GM12878 (cell line): ENCODE results near the gene ALDH1A3.

Experiments used
- CEBPB ChIP-seq, 2 experiments: fragments of 150-350 bp in 1 of 2; IDR thresholded peaks; 2 replicates each; pipeline ENCODE4 v1.6.1; 2012 to 2014; ENCODE audit warnings: low read depth in 2 of 2, low read length in 2 of 2, borderline replicate concordance in 1 of 2, inconsistent platforms in 1 of 2
- CTCF ChIP-seq, 3 experiments: IDR thresholded peaks in 2 of 3; conservative IDR thresholded peaks in 1 of 3; 2 replicates each; pipeline ENCODE4 v1.5.1; 2011; ENCODE audit warnings: low read depth in 3 of 3, low read length in 3 of 3, mild to moderate bottlenecking in 3 of 3, control low read depth in 2 of 3, moderate library complexity in 2 of 3, inconsistent platforms in 1 of 3, mixed read lengths in 1 of 3; ENCODE audit not compliant: control insufficient read depth in 2 of 3, insufficient read depth in 1 of 3; ENCODE audit errors: extremely low read depth in 1 of 3
- JUND ChIP-seq: IDR thresholded peaks from 2 replicates; pipeline ENCODE4 v1.6.1; 2012; ENCODE audit warnings: low read depth, mild to moderate bottlenecking, low read length, improper control_type of control experiment, moderate library complexity
- NFXL1 ChIP-seq: fragments of 450-650 bp; IDR thresholded peaks from 2 replicates; pipeline ENCODE4 v1.6.1; 2017; ENCODE audit warnings: antibody characterized with exemption, mild to moderate bottlenecking, borderline replicate concordance
- NFYB ChIP-seq: IDR thresholded peaks from 2 replicates; pipeline ENCODE4 v1.6.1; 2011; ENCODE audit warnings: low read depth, mild to moderate bottlenecking, low read length, improper control_type of control experiment, moderate library complexity; ENCODE audit not compliant: insufficient read depth
- PKNOX1 ChIP-seq: fragments of 450-650 bp; IDR thresholded peaks from 2 replicates; pipeline ENCODE4 v1.6.1; 2016; ENCODE audit warnings: mild to moderate bottlenecking
- POLR2A ChIP-seq: IDR thresholded peaks from 2 replicates; pipeline ENCODE4 v1.6.1; 2011; ENCODE audit warnings: low read depth, mild to moderate bottlenecking, low read length
- POLR2AphosphoS5 ChIP-seq: IDR thresholded peaks from 2 replicates; pipeline ENCODE4 v1.6.1; 2011; ENCODE audit warnings: mild to moderate bottlenecking, low read length, inconsistent platforms
- RELA ChIP-seq: fragments of 450-650 bp; IDR thresholded peaks from 2 replicates; pipeline ENCODE4 v1.8.0; 2014; ENCODE audit warnings: borderline replicate concordance; ENCODE audit not compliant: partially characterized antibody
- TARDBP ChIP-seq: IDR thresholded peaks from 2 replicates; pipeline ENCODE4 v1.6.1; 2016; ENCODE audit warnings: borderline replicate concordance
- TCF12 ChIP-seq: IDR thresholded peaks from 2 replicates; pipeline ENCODE4 v1.6.1; 2011; ENCODE audit warnings: low read depth, mild to moderate bottlenecking, low read length

GRCh38 chr15:100859970-100860828, 19.4 kb upstream of the ALDH1A3 start:
- TF ChIP-seq CTCF (IDR thresholded peaks at IDR 0.05 in 2 of 3, conservative IDR thresholded peaks at IDR 0.05 in 1 of 3; ENCODE audit: control insufficient read depth in 2 of 3, extremely low read depth in 1 of 3, insufficient read depth in 1 of 3, low read depth in 3 of 3, low read length in 3 of 3) (no peak), PKNOX1 (no peak), CEBPB (IDR thresholded peaks at IDR 0.05; ENCODE audit: borderline replicate concordance in 1 of 2, low read depth in 2 of 2, low read length in 2 of 2) (no peak), POLR2A (no peak), NFYB (no peak), POLR2AphosphoS5 (no peak), TARDBP (no peak), RELA (no peak), JUND (no peak), NFXL1 (no peak), TCF12 (no peak)
